ENCODE measurements around the gene CEBPE.

Gene CEBPE

DNA sequence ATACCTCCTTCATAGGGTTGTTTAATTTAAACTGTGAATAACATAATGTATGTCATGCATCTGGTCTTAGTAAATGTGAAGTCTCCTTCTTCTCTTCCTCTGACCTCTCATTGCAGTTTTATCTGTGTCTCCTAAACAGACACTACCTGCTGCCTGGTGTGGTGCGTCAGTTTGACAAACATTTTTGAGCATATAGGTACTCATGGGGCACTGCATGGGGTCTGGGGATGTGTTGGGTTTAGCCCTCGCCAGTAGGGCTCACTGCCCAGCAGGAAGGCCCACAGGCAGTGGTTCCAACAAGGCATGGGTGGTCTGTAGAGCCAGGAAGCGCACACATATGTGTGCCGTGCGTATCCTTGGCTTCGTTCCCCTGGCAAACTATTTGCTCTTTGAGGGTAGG, 3.0 kb upstream of the CEBPE start:
- Histone ChIP-seq H2AFZ (peak overlapping the region; percentile 71), H3K36me3 (ENCODE audit: control insufficient read depth, insufficient read depth, low read length) (no peaks in the 10 kb centered on the region), H3K4me3 (ENCODE audit: low read depth, low read length) (peak overlapping the region; percentile 45), H3K4me2 (ENCODE audit: low read length) (peak overlapping the region; percentile 59), H3K27ac (peak overlapping the region; percentile 100), H3K27me3 (ENCODE audit: control insufficient read depth, insufficient read depth, low read length) (no peaks in the 10 kb centered on the region), H3K4me1 (peaks cover 59% of the 10 kb centered on the region), H3K9ac (peak overlapping the region; percentile 55), H3K9me3 (ENCODE audit: control insufficient read depth, low read length) (no peaks in the 10 kb centered on the region), H3K79me2 (no peaks in the 10 kb centered on the region)
- TF ChIP-seq, protein P1, sequence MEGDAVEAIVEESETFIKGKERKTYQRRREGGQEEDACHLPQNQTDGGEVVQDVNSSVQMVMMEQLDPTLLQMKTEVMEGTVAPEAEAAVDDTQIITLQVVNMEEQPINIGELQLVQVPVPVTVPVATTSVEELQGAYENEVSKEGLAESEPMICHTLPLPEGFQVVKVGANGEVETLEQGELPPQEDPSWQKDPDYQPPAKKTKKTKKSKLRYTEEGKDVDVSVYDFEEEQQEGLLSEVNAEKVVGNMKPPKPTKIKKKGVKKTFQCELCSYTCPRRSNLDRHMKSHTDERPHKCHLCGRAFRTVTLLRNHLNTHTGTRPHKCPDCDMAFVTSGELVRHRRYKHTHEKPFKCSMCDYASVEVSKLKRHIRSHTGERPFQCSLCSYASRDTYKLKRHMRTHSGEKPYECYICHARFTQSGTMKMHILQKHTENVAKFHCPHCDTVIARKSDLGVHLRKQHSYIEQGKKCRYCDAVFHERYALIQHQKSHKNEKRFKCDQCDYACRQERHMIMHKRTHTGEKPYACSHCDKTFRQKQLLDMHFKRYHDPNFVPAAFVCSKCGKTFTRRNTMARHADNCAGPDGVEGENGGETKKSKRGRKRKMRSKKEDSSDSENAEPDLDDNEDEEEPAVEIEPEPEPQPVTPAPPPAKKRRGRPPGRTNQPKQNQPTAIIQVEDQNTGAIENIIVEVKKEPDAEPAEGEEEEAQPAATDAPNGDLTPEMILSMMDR (IDR thresholded peaks at IDR 0.05) = no peak

DNA sequence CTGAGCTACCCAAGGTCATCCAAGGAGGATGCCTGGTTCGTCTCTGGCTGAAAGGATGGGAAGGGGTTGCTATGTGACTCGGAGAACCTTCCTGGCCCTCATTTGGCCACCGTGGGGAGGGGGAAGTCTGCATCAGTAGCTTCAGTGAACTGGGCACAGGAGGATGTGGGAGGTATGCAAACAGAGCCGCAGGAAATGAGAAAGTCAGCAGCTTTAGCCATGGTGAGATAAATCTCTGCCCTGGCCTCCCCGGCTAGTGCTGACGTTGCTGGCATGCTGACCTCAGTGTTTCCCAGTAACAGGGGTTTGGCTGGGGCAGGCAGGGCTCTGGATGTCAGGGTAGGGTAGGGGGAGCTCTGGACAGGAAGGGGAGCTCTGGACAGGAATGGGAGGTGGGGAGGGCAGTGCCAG, 2.3 kb upstream of the CEBPE start:
- peaks cover 52% of the 10 kb centered on the region for H3K4me1 ChIP-seq
- peak overlapping the region; percentile 71 for H2AFZ ChIP-seq
- H3K79me2 ChIP-seq = no peaks in the 10 kb centered on the region
- TF ChIP-seq, protein P1 (IDR thresholded peaks at IDR 0.05) = no peak
- H3K9me3 ChIP-seq (ENCODE audit: control insufficient read depth, low read length) = no peaks in the 10 kb centered on the region
- H3K27me3 ChIP-seq (ENCODE audit: control insufficient read depth, insufficient read depth, low read length) = no peaks in the 10 kb centered on the region
- H3K9ac ChIP-seq = peak overlapping the region; percentile 22
- no peaks in the 10 kb centered on the region for H3K36me3 ChIP-seq (ENCODE audit: control insufficient read depth, insufficient read depth, low read length)
- peak overlapping the region; percentile 45 for H3K4me3 ChIP-seq (ENCODE audit: low read depth, low read length)
- peak overlapping the region; percentile 59 for H3K4me2 ChIP-seq (ENCODE audit: low read length)
- peak overlapping the region; percentile 100 for H3K27ac ChIP-seq

DNA sequence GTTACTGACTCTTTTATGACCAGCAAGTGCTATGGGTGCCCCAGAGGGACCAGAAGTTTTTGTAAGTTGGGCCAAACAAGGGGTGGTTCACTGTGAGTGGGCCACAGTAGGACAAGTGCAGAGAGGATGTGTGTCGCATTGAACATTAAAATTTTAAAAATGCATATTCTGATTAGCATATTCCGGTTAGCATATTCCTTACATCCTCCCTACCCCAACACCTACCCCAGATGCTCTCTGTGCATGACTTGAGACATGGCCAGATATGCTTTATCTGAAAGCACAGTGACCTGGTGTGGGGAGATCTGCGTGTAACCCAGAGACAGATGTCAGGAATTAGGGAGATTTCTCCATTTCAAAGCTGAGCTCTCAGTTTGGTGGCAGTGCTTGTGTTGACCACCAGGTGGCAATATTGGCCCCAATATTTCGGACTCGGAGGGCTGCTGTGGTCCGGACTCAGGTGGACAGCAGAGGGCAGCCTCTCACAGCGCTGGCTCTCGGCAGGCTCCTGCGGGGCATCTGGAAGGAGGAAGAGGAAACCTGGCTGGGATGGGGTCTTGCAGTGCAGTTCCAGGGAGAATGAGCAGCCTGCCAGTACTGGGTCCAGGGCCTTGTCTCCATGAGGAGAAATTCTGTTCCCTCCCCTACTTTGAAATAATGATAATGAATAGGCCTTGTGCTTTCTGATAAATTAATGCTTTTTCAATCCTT, 1.6 kb upstream of the CEBPE start:
- TF ChIP-seq, protein P1 (IDR thresholded peaks at IDR 0.05) = peak; percentile 100
- Histone ChIP-seq H3K4me2 (ENCODE audit: low read length) (peak overlapping the region; percentile 59), H3K4me3 (ENCODE audit: low read depth, low read length) (peak overlapping the region; percentile 45)

DNA sequence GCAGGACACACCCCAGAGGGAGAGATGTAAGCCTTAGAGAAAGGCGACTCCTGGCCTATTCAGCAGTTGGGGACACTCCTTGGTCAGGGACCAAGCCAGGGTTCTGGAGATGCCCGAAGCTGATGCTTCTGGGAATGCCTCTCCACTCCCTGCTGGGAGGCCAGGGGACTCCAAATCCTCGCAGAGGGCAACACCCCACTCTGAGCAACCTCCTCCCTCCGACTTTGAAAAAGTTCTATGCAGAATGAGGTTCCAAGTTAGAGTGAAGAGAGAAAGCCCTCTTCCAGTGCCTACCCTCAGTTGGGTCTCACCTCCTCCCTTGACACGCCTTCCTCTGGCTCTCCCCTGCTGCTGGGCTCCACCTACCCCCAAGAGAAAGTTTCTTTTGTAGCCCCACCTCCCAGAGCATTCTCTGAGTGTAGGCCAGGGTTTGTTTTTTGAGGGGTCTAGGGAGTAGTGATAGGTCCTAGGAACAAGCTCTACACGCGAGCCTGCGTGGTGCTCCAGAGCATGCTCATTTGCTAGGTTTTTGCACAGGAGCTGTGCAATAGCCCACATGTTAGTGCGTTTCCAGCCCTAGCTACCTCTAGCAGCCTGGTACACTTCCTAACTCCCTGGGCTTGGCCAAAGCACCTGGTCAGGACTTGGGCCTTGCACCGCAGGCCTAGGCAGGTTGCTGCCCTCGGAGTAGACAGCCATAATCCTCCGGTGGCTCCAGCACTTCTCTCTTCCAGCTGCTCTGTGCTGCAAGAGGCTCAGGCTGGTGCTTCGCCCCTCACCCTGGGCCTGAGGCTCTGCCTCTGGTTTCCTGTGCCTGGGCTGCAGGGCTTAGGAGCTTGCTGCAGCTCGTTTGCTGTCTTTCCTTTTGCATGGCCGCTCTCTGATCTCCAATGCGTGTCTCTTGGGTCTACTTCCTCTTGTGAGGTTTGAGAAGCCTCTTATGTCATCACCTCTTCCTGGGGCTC, 590 bp upstream of the CEBPE start:
- Histone ChIP-seq H2AFZ (peak overlapping the region; percentile 71), H3K4me1 (peaks cover 36% of the 10 kb centered on the region), H3K27me3 (ENCODE audit: control insufficient read depth, insufficient read depth, low read length) (no peaks in the 10 kb centered on the region), H3K9ac (no peak overlapping the region), H3K27ac (no peak overlapping the region), H3K4me3 (ENCODE audit: low read depth, low read length) (no peak overlapping the region), H3K79me2 (no peaks in the 10 kb centered on the region), H3K36me3 (ENCODE audit: control insufficient read depth, insufficient read depth, low read length) (no peaks in the 10 kb centered on the region), H3K4me2 (ENCODE audit: low read length) (no peak overlapping the region), H3K9me3 (ENCODE audit: control insufficient read depth, low read length) (no peaks in the 10 kb centered on the region)
- TF ChIP-seq, protein P1 (IDR thresholded peaks at IDR 0.05) = no peak

More for the DNA sequence above, 1.6 kb upstream of the CEBPE start:
- Histone ChIP-seq H3K36me3 (ENCODE audit: control insufficient read depth, insufficient read depth, low read length) (no peaks in the 10 kb centered on the region), H3K4me1 (peaks cover 45% of the 10 kb centered on the region), H3K79me2 (no peaks in the 10 kb centered on the region), H3K9ac (peak overlapping the region; percentile 22), H2AFZ (peak overlapping the region; percentile 71), H3K27me3 (ENCODE audit: control insufficient read depth, insufficient read depth, low read length) (no peaks in the 10 kb centered on the region), H3K27ac (peak overlapping the region; percentile 100), H3K9me3 (ENCODE audit: control insufficient read depth, low read length) (no peaks in the 10 kb centered on the region)

Measured in parathyroid adenoma (tissue), 2 donors.